Endothelial cell of umbilical vein (primary cell): ENCODE measurements around the gene BIN1. TPM values are rescaled to one million over a fixed set of nuclear protein-coding genes. Genes with fewer than 3 reads are reported as not detected.

Source experiments
- BruUV-seq: library from RNA; stranded (reverse); fragments of 400-500 nt; replicated peaks from 2 replicates; lab custom pipeline; 2021; lab: Mats Ljungman, UMichigan
- CTCF ChIA-PET: fragments of 300-600, 350-600 bp; sonication (Branson Sonifier 250); formaldehyde crosslinking; loops from one replicate; lab custom pipeline; 2021; ENCODE audit warnings: antibody characterized with exemption, inconsistent platforms; lab: Charles Lee
- POLR2A ChIA-PET: fragments of 300-600, 350-600 bp; sonication (Branson Sonifier 250); formaldehyde crosslinking; loops from one replicate; lab custom pipeline; 2021; ENCODE audit warnings: antibody characterized with exemption, inconsistent platforms; lab: Charles Lee
- DNase-seq: peaks from one replicate; pipeline ENCODE4 v3.0.0-alpha.2; 2011; ENCODE audit warnings: low read depth, low spot score
- FAIRE-seq: peaks from 2 replicates; lab custom pipeline; 2011; peaks lifted over from hg19 to GRCh38; lab: Jason Lieb, UNC
- H2AFZ ChIP-seq: 2 replicates; pipeline ENCODE4 v1.6.0; 2012; ENCODE audit warnings: low read depth, low read length, control low read depth, inconsistent platforms
- H3K27ac ChIP-seq: 2 replicates; pipeline ENCODE4 v1.5.1; 2011; ENCODE audit warnings: low read depth, mild to moderate bottlenecking, control low read depth, low read length, moderate library complexity; ENCODE audit not compliant: insufficient read depth
- H3K27me3 ChIP-seq, 2 experiments: 2 replicates each; pipeline versions ENCODE4 v1.6.0 to v1.6.1; 2011; ENCODE audit warnings: low read length in 2 of 2, mixed read lengths in 1 of 2; ENCODE audit not compliant: control insufficient read depth in 2 of 2, insufficient read depth in 2 of 2
- H3K36me3 ChIP-seq, 2 experiments: 2 replicates in 1 of 2; 3 replicates in 1 of 2; pipeline ENCODE4 v1.5.1; 2011; ENCODE audit warnings: low read length in 2 of 2, mild to moderate bottlenecking in 1 of 2, moderate library complexity in 1 of 2; ENCODE audit not compliant: control insufficient read depth in 2 of 2, insufficient read depth in 2 of 2; ENCODE audit errors: extremely low read depth in 1 of 2
- H3K4me1 ChIP-seq: 3 replicates; pipeline ENCODE4 v1.5.1; 2011; ENCODE audit warnings: mild to moderate bottlenecking, low read length; ENCODE audit not compliant: control insufficient read depth, insufficient read depth; ENCODE audit errors: extremely low read depth
- H3K4me2 ChIP-seq: 2 replicates; pipeline ENCODE4 v1.6.1; 2011; ENCODE audit warnings: low read length, control low read depth, mixed read lengths; ENCODE audit not compliant: insufficient read depth
- H3K4me3 ChIP-seq, 3 experiments: fragments of 200-600 bp in 1 of 3; sonication (generic), shearing (Covaris generic) in 1 of 3; replicated peaks in 1 of 3; 2 replicates each; pipeline ENCODE4 v1.5.1; 2011 to 2016; ENCODE audit warnings: control low read depth in 3 of 3, low read length in 3 of 3, mild to moderate bottlenecking in 2 of 3, inconsistent platforms in 1 of 3, low read depth in 1 of 3, moderate library complexity in 1 of 3; ENCODE audit not compliant: insufficient read depth in 1 of 3
- H3K79me2 ChIP-seq: 2 replicates; pipeline ENCODE4 v1.6.0; 2012; ENCODE audit warnings: low read length, inconsistent platforms; ENCODE audit not compliant: control insufficient read depth, insufficient read depth
- H3K9ac ChIP-seq: replicated peaks from 2 replicates; pipeline ENCODE3; 2011; ENCODE audit warnings: low read length, control low read depth; ENCODE audit not compliant: insufficient read depth; ENCODE audit errors: extremely low read depth
- H3K9me1 ChIP-seq: replicated peaks from 3 replicates; pipeline ENCODE4 v1.6.0; 2011; ENCODE audit warnings: mild to moderate bottlenecking, low read length; ENCODE audit not compliant: control insufficient read depth, insufficient read depth; ENCODE audit errors: extremely low read depth
- H3K9me3 ChIP-seq: replicated peaks from 2 replicates; pipeline ENCODE4 v1.5.1; 2012; ENCODE audit warnings: low read length, inconsistent platforms; ENCODE audit not compliant: control insufficient read depth, insufficient read depth
- H4K20me1 ChIP-seq: replicated peaks from 2 replicates; pipeline ENCODE3; 2011; ENCODE audit warnings: mild to moderate bottlenecking, low read length; ENCODE audit not compliant: control insufficient read depth, insufficient read depth; ENCODE audit errors: extremely low read depth
- EZH2 ChIP-seq: IDR thresholded peaks from 2 replicates; pipeline ENCODE4 v1.6.1; 2012; ENCODE audit warnings: borderline replicate concordance, low read depth, mild to moderate bottlenecking, moderate library complexity, low read length, inconsistent platforms; ENCODE audit not compliant: severe bottlenecking
- FOS ChIP-seq: IDR thresholded peaks from 2 replicates; pipeline ENCODE4 v1.6.1; 2011; ENCODE audit warnings: mild to moderate bottlenecking, low read length, moderate library complexity, borderline replicate concordance; ENCODE audit not compliant: insufficient read depth
- GATA2 ChIP-seq: IDR thresholded peaks from 2 replicates; pipeline ENCODE4 v1.7.0; 2011; ENCODE audit warnings: low read depth, mild to moderate bottlenecking, moderate library complexity, mixed read lengths, low read length; ENCODE audit not compliant: insufficient read length, insufficient read depth
- JUN ChIP-seq: IDR thresholded peaks from 2 replicates; pipeline ENCODE4 v1.6.1; 2011; ENCODE audit warnings: borderline replicate concordance, low read depth; ENCODE audit not compliant: insufficient read length, insufficient read depth
- MYC ChIP-seq: IDR thresholded peaks from one replicate; pipeline ENCODE4 v1.6.1; 2011; ENCODE audit warnings: mild to moderate bottlenecking, low read depth, low read length
- POLR2A ChIP-seq: IDR thresholded peaks from 2 replicates; pipeline ENCODE4 v1.6.1; 2012; ENCODE audit warnings: low read depth, mild to moderate bottlenecking, control low read depth, low read length
- POLR2AphosphoS5 ChIP-seq: IDR thresholded peaks from 2 replicates; pipeline ENCODE4 v1.6.1; 2012; ENCODE audit warnings: low read depth, mild to moderate bottlenecking, control low read depth, low read length, moderate library complexity; ENCODE audit not compliant: insufficient read depth
- dilution Hi-C: fragments of 300-500 bp; cut with MboI; formaldehyde crosslinking; loops from one replicate; pipeline ENCODE4 v1.15.0; 2019; ENCODE audit warnings: low sequenced_read_pairs; ENCODE audit not compliant: extremely low pct_ligation_motif_present
- intact Hi-C: fragments of 100-400 bp; cut with micrococcal nuclease; formaldehyde crosslinking; loops from one replicate; pipeline ENCODE4 v1.10.0; 2022
- polyA plus RNA-seq, 4 experiments: library from polyadenylated mRNA; depleted of rRNA in 3 of 4; stranded (reverse) in 3 of 4; unstranded in 1 of 4; fragments of >200 nt; gene quantifications; 2 replicates each; pipeline versions ENCODE4 v1.2.1 to v1.2.3, GENCODE V29; 2011 to 2012; ENCODE audit warnings: missing spikeins in 1 of 4
- total RNA-seq: library from RNA; stranded (reverse); gene quantifications from 2 replicates; pipeline ENCODE4 v1.2.3, GENCODE V29; 2021
- TF ChIP-seq, protein P1 (sequence below), 2 donors: IDR thresholded peaks; 1 replicate in 1 of 2; 2 replicates in 1 of 2; pipeline ENCODE4 v1.5.1; 2011; ENCODE audit warnings: low read length in 2 of 2, mild to moderate bottlenecking in 2 of 2, moderate library complexity in 2 of 2, control low read depth in 1 of 2, inconsistent platforms in 1 of 2, low read depth in 1 of 2; ENCODE audit not compliant: insufficient read depth in 1 of 2; ENCODE audit errors: extremely low read depth in 1 of 2
- TF ChIP-seq, protein P2 (sequence below): IDR thresholded peaks from 2 replicates; pipeline ENCODE4 v1.6.1; 2011; ENCODE audit not compliant: insufficient read depth, insufficient read length

BIN1 gene
- total and polyA plus RNA-seq, 2 donors (not counting 3 experiments of a cell fraction or from before 2014, with no cell fraction given): 26.3 to 36.9 TPM

DNA sequence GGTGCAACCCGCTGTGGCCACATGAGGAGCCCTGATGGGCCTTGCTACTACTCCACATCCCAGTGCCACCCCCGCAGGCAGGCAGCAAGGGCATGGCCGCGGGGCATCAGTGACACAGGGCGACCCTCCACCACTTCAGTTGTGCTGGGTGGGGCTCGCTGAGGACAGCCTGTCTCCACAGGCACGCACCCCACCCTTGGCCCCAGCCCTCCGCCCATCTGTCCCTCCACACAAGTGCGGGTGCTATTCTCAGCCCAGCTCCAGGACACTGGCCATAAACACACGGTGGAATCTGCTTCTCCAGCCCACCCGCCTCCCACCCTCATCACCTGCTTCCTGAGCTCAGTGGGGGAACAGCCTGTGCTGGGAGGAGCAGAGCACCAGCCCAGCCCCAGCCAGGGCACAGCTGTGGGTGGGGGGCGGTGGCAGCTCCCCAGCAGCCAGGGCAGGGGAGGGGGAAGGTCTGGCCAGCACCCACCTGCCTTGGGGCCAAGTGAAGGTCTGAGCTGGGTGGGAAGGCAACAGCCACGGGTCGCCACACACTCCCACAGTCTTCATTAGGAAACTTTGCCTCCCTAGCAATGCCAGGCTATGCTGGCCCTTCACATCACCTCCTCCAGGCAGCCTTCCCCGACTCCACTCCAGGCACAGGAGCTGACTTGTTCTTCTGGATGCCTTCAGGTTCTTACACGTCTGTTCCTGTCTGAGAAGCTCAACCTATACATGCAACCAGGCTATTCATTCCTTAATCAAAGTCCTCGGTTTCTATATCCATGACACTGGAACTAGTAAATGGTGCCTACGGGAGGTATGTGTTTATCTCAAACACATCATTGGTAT is 16.5 kb downstream of the BIN1 start:
- POLR2A ChIA-PET: no interaction called here
- Histone ChIP-seq H3K4me3 (no peak overlapping the region), H3K9me3 (no peaks in the 10 kb centered on the region), H3K9ac (no peak overlapping the region), H2AFZ (no peak overlapping the region), H3K4me1 (peaks cover 24% of the 10 kb centered on the region), H3K4me2 (no peak overlapping the region), H4K20me1 (no peaks in the 10 kb centered on the region), H3K79me2 (peaks cover 5% of the 10 kb centered on the region), H3K9me1 (no peaks in the 10 kb centered on the region), H3K27me3 (no peaks in the 10 kb centered on the region), H3K27ac (no peak overlapping the region), H3K36me3 (no peaks in the 10 kb centered on the region)
- BruUV-seq: no TSS peak
- DNase-seq: no peak
- dilution Hi-C loops (no loop called here), intact Hi-C loops (no loop called here)
- TF ChIP-seq, protein P1, sequence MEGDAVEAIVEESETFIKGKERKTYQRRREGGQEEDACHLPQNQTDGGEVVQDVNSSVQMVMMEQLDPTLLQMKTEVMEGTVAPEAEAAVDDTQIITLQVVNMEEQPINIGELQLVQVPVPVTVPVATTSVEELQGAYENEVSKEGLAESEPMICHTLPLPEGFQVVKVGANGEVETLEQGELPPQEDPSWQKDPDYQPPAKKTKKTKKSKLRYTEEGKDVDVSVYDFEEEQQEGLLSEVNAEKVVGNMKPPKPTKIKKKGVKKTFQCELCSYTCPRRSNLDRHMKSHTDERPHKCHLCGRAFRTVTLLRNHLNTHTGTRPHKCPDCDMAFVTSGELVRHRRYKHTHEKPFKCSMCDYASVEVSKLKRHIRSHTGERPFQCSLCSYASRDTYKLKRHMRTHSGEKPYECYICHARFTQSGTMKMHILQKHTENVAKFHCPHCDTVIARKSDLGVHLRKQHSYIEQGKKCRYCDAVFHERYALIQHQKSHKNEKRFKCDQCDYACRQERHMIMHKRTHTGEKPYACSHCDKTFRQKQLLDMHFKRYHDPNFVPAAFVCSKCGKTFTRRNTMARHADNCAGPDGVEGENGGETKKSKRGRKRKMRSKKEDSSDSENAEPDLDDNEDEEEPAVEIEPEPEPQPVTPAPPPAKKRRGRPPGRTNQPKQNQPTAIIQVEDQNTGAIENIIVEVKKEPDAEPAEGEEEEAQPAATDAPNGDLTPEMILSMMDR (IDR thresholded peaks at IDR 0.05; ENCODE audit: extremely low read depth in 1 of 2, insufficient read depth in 1 of 2, low read depth in 1 of 2, low read length in 2 of 2): no peak
- TF ChIP-seq MYC: no peak
- TF ChIP-seq POLR2AphosphoS5: no peak
- TF ChIP-seq GATA2: no peak
- no peak for TF ChIP-seq EZH2
- TF ChIP-seq JUN: no peak
- TF ChIP-seq, protein P2, sequence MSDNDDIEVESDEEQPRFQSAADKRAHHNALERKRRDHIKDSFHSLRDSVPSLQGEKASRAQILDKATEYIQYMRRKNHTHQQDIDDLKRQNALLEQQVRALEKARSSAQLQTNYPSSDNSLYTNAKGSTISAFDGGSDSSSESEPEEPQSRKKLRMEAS: no peak
- no peak for TF ChIP-seq FOS
- no peak for TF ChIP-seq POLR2A
- CTCF ChIA-PET: interaction anchor here (1.2 to 2.9 kb wide), 2 partner anchors 23 to 86 kb away, joined by 3 to 16 read pairs; no protein-coding TSS in a partner anchor
- FAIRE-seq: no peak
